WTC11 (cell line): ENCODE results near the gene KDM4C. TPM values are rescaled to one million over a fixed set of nuclear protein-coding genes. Genes with fewer than 3 reads are reported as not detected.
A peak's percentile ranks its signal among the peaks of the same experiment; 100 is the strongest.

Experiments
- ATAC-seq: fragments of 200-7000 bp; cut with Tn5 transposase; 2 replicates; pipeline ENCODE4 v1.10.0; 2021; ENCODE audit warnings: mild to moderate bottlenecking, moderate library complexity
- CTCF ChIA-PET: fragments of 300-600 bp; sonication (Branson Sonifier 250); formaldehyde crosslinking; loops from one replicate; lab custom pipeline; 2021; ENCODE audit warnings: antibody characterized with exemption; lab: Charles Lee
- POLR2A ChIA-PET: fragments of 350-600 bp; sonication (Branson Sonifier 250); formaldehyde crosslinking; loops from one replicate; lab custom pipeline; 2021; ENCODE audit warnings: antibody characterized with exemption; lab: Charles Lee
- DNase-seq: peaks from one replicate; pipeline ENCODE4 v3.0.0; 2021; ENCODE audit warnings: low spot score
- H3K27ac Mint-ChIP-seq: 2 replicates; pipeline ENCODE4 v1.8.0; 2021; ENCODE audit warnings: mixed read lengths
- H3K27me3 Mint-ChIP-seq: 2 replicates; pipeline ENCODE4 v1.8.0; 2021; ENCODE audit warnings: low read depth, mild to moderate bottlenecking, moderate library complexity, mixed read lengths
- H3K36me3 Mint-ChIP-seq: 2 replicates; pipeline ENCODE4 v1.8.0; 2021; ENCODE audit warnings: mixed read lengths
- H3K4me1 Mint-ChIP-seq: 2 replicates; pipeline ENCODE4 v1.8.0; 2022; ENCODE audit warnings: mixed read lengths
- H3K4me3 Mint-ChIP-seq: 2 replicates; pipeline ENCODE4 v1.8.0; 2021; ENCODE audit warnings: mild to moderate bottlenecking, moderate library complexity, mixed read lengths
- H3K9me3 Mint-ChIP-seq: 2 replicates; pipeline ENCODE4 v1.8.0; 2021; ENCODE audit warnings: mixed read lengths
- ATF6 ChIP-seq: sonication (generic); formaldehyde crosslinking; IDR thresholded peaks from 2 replicates; pipeline ENCODE4 v1.8.1; 2023; ENCODE audit warnings: mild to moderate bottlenecking, missing genetic modification reagents
- CDX4 ChIP-seq: fragments of 250-450 bp; sonication (Bioruptor Pico); IDR thresholded peaks from 2 replicates; pipeline ENCODE4 v1.9.0; 2021; ENCODE audit warnings: moderate library complexity, mild to moderate bottlenecking, inconsistent platforms, borderline replicate concordance
- CREB1 ChIP-seq: sonication (generic); formaldehyde crosslinking; IDR thresholded peaks from 2 replicates; pipeline ENCODE4 v1.8.0; 2023; ENCODE audit warnings: mild to moderate bottlenecking, missing genetic modification reagents
- ELF4 ChIP-seq: sonication (generic); formaldehyde crosslinking; IDR thresholded peaks from 2 replicates; pipeline ENCODE4 v1.8.1; 2022; ENCODE audit warnings: low read depth, mild to moderate bottlenecking, moderate library complexity, missing genetic modification reagents
- EMX1 ChIP-seq: fragments of 250-450 bp; sonication (Bioruptor Pico); IDR thresholded peaks from 2 replicates; pipeline ENCODE4 v1.8.0; 2021; ENCODE audit warnings: mild to moderate bottlenecking
- GTF2I ChIP-seq: fragments of 250-450 bp; sonication (Bioruptor Pico); conservative IDR thresholded peaks from 2 replicates; pipeline ENCODE4 v1.4.0; 2021; ENCODE audit warnings: mild to moderate bottlenecking
- HMGA2 ChIP-seq: fragments of 250-450 bp; sonication (Bioruptor Pico); IDR thresholded peaks from 2 replicates; pipeline ENCODE4 v1.4.0; 2021; ENCODE audit warnings: mild to moderate bottlenecking, moderate library complexity
- IRF2 ChIP-seq: sonication (generic); formaldehyde crosslinking; IDR thresholded peaks from 2 replicates; pipeline ENCODE4 v1.8.0; 2022; ENCODE audit warnings: low read depth, missing genetic modification reagents, borderline replicate concordance
- JAZF1 ChIP-seq: fragments of 250-450 bp; sonication (Bioruptor Pico); IDR thresholded peaks from 2 replicates; pipeline ENCODE4 v1.9.0; 2021; ENCODE audit warnings: moderate library complexity, mild to moderate bottlenecking, inconsistent platforms
- MXD4 ChIP-seq: fragments of 250-450 bp; sonication (Bioruptor Pico); IDR thresholded peaks from 2 replicates; pipeline ENCODE4 v1.8.0; 2021; ENCODE audit warnings: mild to moderate bottlenecking, moderate library complexity, borderline replicate concordance
- NFE2L1 ChIP-seq: sonication (generic); formaldehyde crosslinking; IDR thresholded peaks from 2 replicates; pipeline ENCODE4 v1.8.1; 2023; ENCODE audit warnings: missing genetic modification reagents
- NFYB ChIP-seq: sonication (generic); formaldehyde crosslinking; conservative IDR thresholded peaks from 2 replicates; pipeline ENCODE4 v1.8.0; 2022; ENCODE audit warnings: low read depth, missing genetic modification reagents
- SMAD4 ChIP-seq: sonication (generic); formaldehyde crosslinking; IDR thresholded peaks from 2 replicates; pipeline ENCODE4 v1.8.0; 2022; ENCODE audit warnings: mild to moderate bottlenecking, missing genetic modification reagents
- SOX15 ChIP-seq: fragments of 250-450 bp; sonication (Bioruptor Pico); IDR thresholded peaks from 2 replicates; pipeline ENCODE4 v1.9.0; 2021; ENCODE audit warnings: mild to moderate bottlenecking
- SP1 ChIP-seq: sonication (generic); formaldehyde crosslinking; conservative IDR thresholded peaks from 2 replicates; pipeline ENCODE4 v1.8.1; 2022; ENCODE audit warnings: missing genetic modification reagents
- STAT6 ChIP-seq: sonication (generic); formaldehyde crosslinking; conservative IDR thresholded peaks from 2 replicates; pipeline ENCODE4 v1.8.1; 2023; ENCODE audit warnings: mild to moderate bottlenecking, low read depth, missing genetic modification reagents, moderate library complexity
- ZBTB21 ChIP-seq: sonication (generic); formaldehyde crosslinking; IDR thresholded peaks from 2 replicates; pipeline ENCODE4 v1.8.1; 2023; ENCODE audit warnings: mild to moderate bottlenecking, missing genetic modification reagents, borderline replicate concordance
- ZBTB43 ChIP-seq: sonication (generic); formaldehyde crosslinking; IDR thresholded peaks from 2 replicates; pipeline ENCODE4 v1.8.1; 2023; ENCODE audit warnings: mild to moderate bottlenecking, missing genetic modification reagents
- ZMAT4 ChIP-seq: fragments of 250-450 bp; sonication (Bioruptor Pico); IDR thresholded peaks from 2 replicates; pipeline ENCODE4 v1.9.0; 2021; ENCODE audit warnings: mild to moderate bottlenecking
- ZNF263 ChIP-seq: sonication (generic); formaldehyde crosslinking; IDR thresholded peaks from 2 replicates; pipeline ENCODE4 v1.8.1; 2022; ENCODE audit warnings: low read depth, mild to moderate bottlenecking, moderate library complexity, missing genetic modification reagents
- ZNF396 ChIP-seq: fragments of 250-450 bp; sonication (Bioruptor Pico); IDR thresholded peaks from 2 replicates; pipeline ENCODE4 v1.8.0; 2021; ENCODE audit warnings: mild to moderate bottlenecking, moderate library complexity, borderline replicate concordance
- ZNF423 ChIP-seq: fragments of 250-450 bp; sonication (Bioruptor Pico); IDR thresholded peaks from 2 replicates; pipeline ENCODE4 v2.1.2; 2022; ENCODE audit warnings: mild to moderate bottlenecking, moderate library complexity
- total RNA-seq: library from RNA; stranded (reverse); gene quantifications from 3 replicates; pipeline ENCODE4 v1.2.3, GENCODE V29; 2021

The KDM4C gene
- total RNA-seq, 1 experiment from 2014 or later = 29.2 TPM

GRCh38 chr9:6900440-6900883, 142.7 kb downstream of the KDM4C start:
- Mint-ChIP-seq H3K9me3 (no peaks in the 10 kb centered on the region), H3K27me3 (no peaks in the 10 kb centered on the region), H3K27ac (peak overlapping the region; percentile 53; the same call in 1 of the 2 replicates), H3K4me3 (no peak overlapping the region), H3K36me3 (no peaks in the 10 kb centered on the region), H3K4me1 (peaks cover 20% of the 10 kb centered on the region)
- ChIA-PET CTCF (interaction anchor here (2.3 kb wide), 1 partner anchor 73 kb away, joined by 13 read pairs; no protein-coding TSS in a partner anchor), POLR2A (no interaction called here)
- ATAC-seq = no peak
- no peak for DNase-seq
- TF ChIP-seq CREB1 (no peak), GTF2I (CRISPR knock-in tag) (no peak), JAZF1 (CRISPR knock-in tag) (no peak), ZNF263 (no peak), STAT6 (CRISPR knock-in tag) (no peak), ZMAT4 (no peak)

- Mint-ChIP-seq H3K27ac (peak overlapping the region; percentile 46; the same call in 1 of the 2 replicates), H3K9me3 (no peaks in the 10 kb centered on the region), H3K4me3 (no peak overlapping the region), H3K36me3 (no peaks in the 10 kb centered on the region), H3K27me3 (no peaks in the 10 kb centered on the region), H3K4me1 (peaks cover 25% of the 10 kb centered on the region)
- DNase-seq = no peak
- ChIA-PET POLR2A (no interaction called here), CTCF (interaction anchor here (2.3 kb wide), 1 partner anchor 74 kb away, joined by 13 read pairs; no protein-coding TSS in a partner anchor)
- no peak; the same call in 1 of the 2 replicates for ATAC-seq
- TF ChIP-seq ZNF423 (CRISPR knock-in tag) (peak; percentile 46; the same call in 1 of the 2 replicates), MXD4 (no peak)
Measured at GRCh38 chr9:6901180-6901579, 143.4 kb downstream of the KDM4C start.

GRCh38 chr9:6902423-6902822, 144.7 kb downstream of the KDM4C start:
- no peaks in the 10 kb centered on the region for H3K9me3 Mint-ChIP-seq
- H3K27me3 Mint-ChIP-seq = no peaks in the 10 kb centered on the region
- no peak for DNase-seq
- H3K4me3 Mint-ChIP-seq = no peak overlapping the region
- no peak for TF ChIP-seq ZBTB21 (CRISPR knock-in tag)
- no peak for TF ChIP-seq SOX15 (CRISPR knock-in tag)
- no peak for TF ChIP-seq ATF6
- TF ChIP-seq SMAD4 (CRISPR knock-in tag) = no peak
- TF ChIP-seq ZBTB43 (CRISPR knock-in tag) = no peak
- no peak for TF ChIP-seq EMX1 (CRISPR knock-in tag)
- no peak for TF ChIP-seq GTF2I (CRISPR knock-in tag)
- no peak for TF ChIP-seq IRF2
- TF ChIP-seq ZNF396 (CRISPR knock-in tag) = no peak
- TF ChIP-seq CDX4 (CRISPR knock-in tag) = no peak
- no peak for TF ChIP-seq NFYB (CRISPR knock-in tag)
- TF ChIP-seq ELF4 (CRISPR knock-in tag) = no peak
- no peak for TF ChIP-seq NFE2L1
- no peak for TF ChIP-seq HMGA2
- no peak for TF ChIP-seq SP1 (CRISPR knock-in tag)
- no peaks in the 10 kb centered on the region for H3K36me3 Mint-ChIP-seq
- CTCF ChIA-PET = interaction anchor here (1.0 to 2.3 kb wide), 2 partner anchors 75 to 150 kb away, joined by 3 to 13 read pairs; no protein-coding TSS in a partner anchor
- 0 out of 2 replicates have a peak overlapping the region, but pooled peaks have one; percentile 9 for H3K27ac Mint-ChIP-seq
- POLR2A ChIA-PET = interaction anchor here (0.6 kb wide), 1 partner anchor 1643 kb away, joined by 15 read pairs; no protein-coding TSS in a partner anchor
- H3K4me1 Mint-ChIP-seq = peaks cover 35% of the 10 kb centered on the region
- ATAC-seq = no peak
